ENCODE data around the gene DSCAML1.

Gene DSCAML1

GRCh38 chr11:117649296-117650055 is 147.5 kb downstream of the DSCAML1 start:
- DNase-seq, result no peak
- no peaks in the 10 kb centered on the region for H3K27me3 ChIP-seq
- H3K36me3 ChIP-seq, result no peaks in the 10 kb centered on the region
- H3K9me3 ChIP-seq, result no peaks in the 10 kb centered on the region
- no peaks in the 10 kb centered on the region for H3K4me1 ChIP-seq
- no peak for TF ChIP-seq CTCF (IDR thresholded peaks at IDR 0.05; ENCODE audit: low read depth, low read length)
- H3K4me3 ChIP-seq (ENCODE audit: low read depth, low read length), result no peak overlapping the region

GRCh38 chr11:117647872-117648271 is 149.1 kb downstream of the DSCAML1 start:
- H3K4me3 ChIP-seq (ENCODE audit: low read depth, low read length), result no peak overlapping the region

GRCh38 chr11:117647207-117647606 is 149.8 kb downstream of the DSCAML1 start:
- no peak overlapping the region for H3K4me3 ChIP-seq (ENCODE audit: low read depth, low read length)
- H3K9me3 ChIP-seq, result no peaks in the 10 kb centered on the region
- no peak for DNase-seq
- H3K4me1 ChIP-seq, result no peaks in the 10 kb centered on the region
- TF ChIP-seq CTCF (IDR thresholded peaks at IDR 0.05; ENCODE audit: low read depth, low read length), result no peak
- H3K36me3 ChIP-seq, result no peaks in the 10 kb centered on the region
- no peaks in the 10 kb centered on the region for H3K27me3 ChIP-seq

More at GRCh38 chr11:117647872-117648271, 149.1 kb downstream of the DSCAML1 start:
- no peak for TF ChIP-seq CTCF (IDR thresholded peaks at IDR 0.05; ENCODE audit: low read depth, low read length)
- Histone ChIP-seq H3K4me1 (no peaks in the 10 kb centered on the region), H3K27me3 (no peaks in the 10 kb centered on the region), H3K9me3 (no peaks in the 10 kb centered on the region), H3K36me3 (no peaks in the 10 kb centered on the region)
- no peak for DNase-seq

- TF ChIP-seq CTCF (IDR thresholded peaks at IDR 0.05; ENCODE audit: low read depth, low read length), result no peak
- Histone ChIP-seq H3K4me3 (ENCODE audit: low read depth, low read length) (no peak overlapping the region), H3K9me3 (no peaks in the 10 kb centered on the region), H3K36me3 (no peaks in the 10 kb centered on the region), H3K4me1 (no peaks in the 10 kb centered on the region), H3K27me3 (no peaks in the 10 kb centered on the region)
- DNase-seq, result no peak
Observed at GRCh38 chr11:117646411-117646810, 150.6 kb downstream of the DSCAML1 start.

GRCh38 chr11:117644403-117645155 is 152.4 kb downstream of the DSCAML1 start:
- H3K4me1 ChIP-seq, result no peaks in the 10 kb centered on the region
- H3K27me3 ChIP-seq, result no peaks in the 10 kb centered on the region
- H3K4me3 ChIP-seq (ENCODE audit: low read depth, low read length), result no peak overlapping the region
- TF ChIP-seq CTCF (IDR thresholded peaks at IDR 0.05; ENCODE audit: low read depth, low read length), result no peak
- no peaks in the 10 kb centered on the region for H3K36me3 ChIP-seq
- H3K9me3 ChIP-seq, result no peaks in the 10 kb centered on the region
- DNase-seq, result no peak
